Stimulated activated CD4-positive, alpha-beta T cell treated with anti-CD3 and anti-CD28 coated beads, Interleukin-15, amount 100 ng/mL, for 1 hour (primary cell): ENCODE results near the gene AJM1.
"Not testable (repeated sequence)": the region's sequence is repeated elsewhere in the genome, so short reads cannot be mapped to it uniquely, and the experiment has no call there.

ENCODE experiments used
- DNase-seq, 2 donors: peaks; one replicate each; pipeline ENCODE4 v3.0.0-alpha.2; 2020; ENCODE audit warnings: low read depth in 1 of 2, low spot score in 1 of 2

The AJM1 gene

GRCh38 chr9:136842380-136842948, at the start of gene AJM1:
Gene AJM1 (plus strand): TSS chr9:136842478. CDS start chr9:136844415, 1,937 bp downstream.
- DNase-seq = peak; percentile 62 to 73

- no peak for DNase-seq
These were observed 49.0 kb upstream of the AJM1 start for GRCh38 chr9:136793086-136793946.

- no peak for DNase-seq
These were observed 47.8 kb upstream of the AJM1 start for GRCh38 chr9:136794281-136794999.

GRCh38 chr9:136795000-136795348, 47.3 kb upstream of the AJM1 start:
- no peak for DNase-seq

- DNase-seq = no peak
These were observed 46.0 kb upstream of the AJM1 start, which contains the start of gene CCDC183 for GRCh38 chr9:136796238-136796774. Gene CCDC183 (plus strand): TSS chr9:136796338. CDS start chr9:136796398, 60 bp downstream.

- not testable (repeated sequence) for DNase-seq
These were observed 45.4 kb upstream of the AJM1 start for GRCh38 chr9:136796775-136797347.

GRCh38 chr9:136798708-136799078, 43.6 kb upstream of the AJM1 start:
- no peak for DNase-seq

GRCh38 chr9:136799079-136799853, 43.0 kb upstream of the AJM1 start:
- no peak for DNase-seq

GRCh38 chr9:136799854-136800657, 42.2 kb upstream of the AJM1 start:
- peak; percentile 80 to 85 for DNase-seq

GRCh38 chr9:136802321-136802720, 40.0 kb upstream of the AJM1 start:
- DNase-seq = no peak

- not testable (repeated sequence) for DNase-seq
These were observed 39.2 kb upstream of the AJM1 start for GRCh38 chr9:136803009-136803550.

- DNase-seq = no peak
These were observed 38.4 kb upstream of the AJM1 start for GRCh38 chr9:136803551-136804508.

- DNase-seq = no peak
These were observed 37.6 kb upstream of the AJM1 start for GRCh38 chr9:136804509-136805206.

GRCh38 chr9:136805207-136805740, 37.0 kb upstream of the AJM1 start:
- DNase-seq = no peak

GRCh38 chr9:136806067-136806466, 36.2 kb upstream of the AJM1 start:
- DNase-seq = no peak

- no peak for DNase-seq
These were observed 35.6 kb upstream of the AJM1 start for GRCh38 chr9:136806631-136807201.
